ENCODE data around the gene CDC37. TPM values are rescaled to one million over a fixed set of nuclear protein-coding genes. Genes with fewer than 3 reads are reported as not detected.

Gene CDC37
- total RNA-seq, 1 donor from 2014 or later: 173 TPM

DNA sequence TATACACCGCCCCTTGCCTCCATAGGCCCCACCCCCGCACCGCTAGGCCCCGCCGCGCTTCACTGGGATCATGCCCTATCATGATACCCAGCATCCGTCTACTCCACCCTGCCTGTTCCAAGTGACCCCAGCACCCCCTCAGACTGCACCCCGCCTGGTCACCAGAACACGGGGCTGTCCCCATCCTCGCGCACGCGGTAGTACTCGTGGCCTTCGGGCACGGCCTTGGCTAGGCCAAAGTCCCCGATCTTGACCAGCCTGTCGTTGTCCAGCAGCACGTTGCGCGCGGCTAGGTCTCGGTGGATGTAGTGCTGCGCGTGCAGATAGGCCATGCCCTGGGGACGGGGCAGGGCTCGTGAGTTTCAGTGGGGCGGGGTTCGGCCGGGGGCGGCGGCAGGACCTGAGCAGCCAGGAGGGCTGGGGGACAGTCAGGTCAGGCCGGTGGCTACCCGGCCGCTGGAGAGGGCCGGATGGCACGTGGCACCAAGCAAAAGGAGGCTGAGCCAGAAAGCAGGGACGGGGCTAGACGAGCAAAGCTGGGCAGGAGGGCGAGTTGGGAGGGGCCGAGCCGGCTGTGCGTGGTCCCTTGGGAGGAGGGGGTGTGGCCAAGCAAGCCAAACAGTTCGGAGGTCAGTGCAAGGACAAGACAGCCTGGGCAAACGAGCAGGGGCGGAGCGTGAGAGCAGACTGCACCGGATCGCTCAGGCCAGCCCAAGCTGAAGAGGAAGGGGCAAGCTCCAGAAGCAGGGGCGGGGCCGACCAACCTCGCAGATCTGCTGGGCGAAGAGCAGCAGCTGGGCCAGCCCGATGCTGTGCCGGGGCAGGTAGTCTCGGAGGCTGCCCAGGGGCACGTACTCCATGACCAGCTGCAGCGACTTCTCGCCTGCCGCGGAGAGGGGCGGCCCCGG, 50.3 kb downstream of the CDC37 start:
- intact Hi-C loops (cut with micrococcal nuclease): no loop called here
- DNase-seq (no peak), ATAC-seq (ENCODE audit: low read depth) (no peak)
- Mint-ChIP-seq H3K27ac (no peak overlapping the region), H3K27me3 (no peaks in the 10 kb centered on the region), H3K36me3 (ENCODE audit: low read depth) (peaks cover 60% of the 10 kb centered on the region), H3K4me1 (no peaks in the 10 kb centered on the region), H3K4me3 (no peak overlapping the region), H3K9me3 (no peaks in the 10 kb centered on the region)
- ChIA-PET POLR2A (no interaction called here), CTCF (no interaction called here)
- TF ChIP-seq, protein P1, sequence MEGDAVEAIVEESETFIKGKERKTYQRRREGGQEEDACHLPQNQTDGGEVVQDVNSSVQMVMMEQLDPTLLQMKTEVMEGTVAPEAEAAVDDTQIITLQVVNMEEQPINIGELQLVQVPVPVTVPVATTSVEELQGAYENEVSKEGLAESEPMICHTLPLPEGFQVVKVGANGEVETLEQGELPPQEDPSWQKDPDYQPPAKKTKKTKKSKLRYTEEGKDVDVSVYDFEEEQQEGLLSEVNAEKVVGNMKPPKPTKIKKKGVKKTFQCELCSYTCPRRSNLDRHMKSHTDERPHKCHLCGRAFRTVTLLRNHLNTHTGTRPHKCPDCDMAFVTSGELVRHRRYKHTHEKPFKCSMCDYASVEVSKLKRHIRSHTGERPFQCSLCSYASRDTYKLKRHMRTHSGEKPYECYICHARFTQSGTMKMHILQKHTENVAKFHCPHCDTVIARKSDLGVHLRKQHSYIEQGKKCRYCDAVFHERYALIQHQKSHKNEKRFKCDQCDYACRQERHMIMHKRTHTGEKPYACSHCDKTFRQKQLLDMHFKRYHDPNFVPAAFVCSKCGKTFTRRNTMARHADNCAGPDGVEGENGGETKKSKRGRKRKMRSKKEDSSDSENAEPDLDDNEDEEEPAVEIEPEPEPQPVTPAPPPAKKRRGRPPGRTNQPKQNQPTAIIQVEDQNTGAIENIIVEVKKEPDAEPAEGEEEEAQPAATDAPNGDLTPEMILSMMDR (IDR thresholded peaks at IDR 0.05): no peak

- intact Hi-C loops (cut with micrococcal nuclease): no loop called here
- Mint-ChIP-seq H3K36me3 (ENCODE audit: low read depth) (peaks cover 14% of the 10 kb centered on the region), H3K9me3 (no peaks in the 10 kb centered on the region), H3K4me3 (no peak overlapping the region), H3K4me1 (no peaks in the 10 kb centered on the region), H3K27me3 (no peaks in the 10 kb centered on the region), H3K27ac (no peak overlapping the region)
- TF ChIP-seq, protein P1 (IDR thresholded peaks at IDR 0.05): no peak
- DNase-seq (no peak), ATAC-seq (ENCODE audit: low read depth) (no peak)
- POLR2A ChIA-PET: no interaction called here
- CTCF ChIA-PET: no interaction called here
These were observed 56.8 kb downstream of the CDC37 start for GRCh38 chr19:10346509-10346908.

DNA sequence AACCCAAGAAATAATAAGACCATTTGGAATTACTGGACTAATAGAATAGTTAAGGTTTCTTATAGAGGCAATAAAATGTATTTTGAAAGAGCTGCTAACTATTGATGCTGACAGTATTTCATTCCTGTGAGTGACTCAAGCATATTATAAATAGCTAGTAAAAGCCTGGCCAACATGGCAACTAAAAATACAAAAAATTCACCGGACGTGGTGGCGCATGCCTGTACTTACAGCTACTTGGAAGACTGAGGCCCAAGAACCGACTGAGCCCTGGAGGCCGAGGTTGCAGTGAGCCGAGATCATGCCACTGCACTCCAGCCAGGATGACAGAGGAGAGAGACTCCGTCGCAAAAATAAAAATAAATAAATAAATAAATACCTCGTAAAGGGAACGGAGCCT, 58.6 kb downstream of the CDC37 start:
- no peak overlapping the region for H3K4me3 Mint-ChIP-seq
- no peaks in the 10 kb centered on the region for H3K27me3 Mint-ChIP-seq
- intact Hi-C loops (cut with micrococcal nuclease): no loop called here
- no peaks in the 10 kb centered on the region for H3K9me3 Mint-ChIP-seq
- ChIA-PET CTCF (no interaction called here), POLR2A (interaction anchor here (0.8 kb wide), 1 partner anchor 22 kb away, joined by 3 read pairs; no protein-coding TSS in a partner anchor)
- peaks cover 10% of the 10 kb centered on the region for H3K4me1 Mint-ChIP-seq
- ATAC-seq (ENCODE audit: low read depth): no peak
- H3K36me3 Mint-ChIP-seq (ENCODE audit: low read depth): peaks cover under 1% of the 10 kb centered on the region
- H3K27ac Mint-ChIP-seq: no peak overlapping the region
- TF ChIP-seq, protein P1 (IDR thresholded peaks at IDR 0.05): no peak
- no peak for DNase-seq

- no peaks in the 10 kb centered on the region for H3K9me3 Mint-ChIP-seq
- no peak overlapping the region for H3K27ac Mint-ChIP-seq
- DNase-seq (no peak), ATAC-seq (ENCODE audit: low read depth) (no peak)
- H3K4me1 Mint-ChIP-seq: peaks cover 23% of the 10 kb centered on the region
- H3K36me3 Mint-ChIP-seq (ENCODE audit: low read depth): peaks cover 5% of the 10 kb centered on the region
- TF ChIP-seq, protein P1 (IDR thresholded peaks at IDR 0.05): no peak
- no peak overlapping the region for H3K4me3 Mint-ChIP-seq
- ChIA-PET CTCF (no interaction called here), POLR2A (interaction anchor here (0.8 kb wide), 1 partner anchor 66 kb away, joined by 4 read pairs; no protein-coding TSS in a partner anchor)
- no peaks in the 10 kb centered on the region for H3K27me3 Mint-ChIP-seq
- intact Hi-C loops (cut with micrococcal nuclease): no loop called here
These were observed 59.8 kb downstream of the CDC37 start for GRCh38 chr19:10343495-10343894.

Other genes starting within 250 kb of the CDC37 start
- gene DNMT1, start 208.6 kb downstream of the CDC37 start, total RNA-seq: 136 and 156 TPM in 2 replicates
- gene S1PR2, start 172.2 kb downstream of the CDC37 start, total RNA-seq: 5.3 and 5.6 TPM in 2 replicates
- 66.9 and 68.3 TPM in 2 replicates for gene MRPL4, start 151.3 kb downstream of the CDC37 start, total RNA-seq
- 32.6 and 37.4 TPM in 2 replicates for gene ICAM1, start 132.4 kb downstream of the CDC37 start, total RNA-seq
- 0.71 and 0.95 TPM in 2 replicates for gene ICAM4, start 116.6 kb downstream of the CDC37 start, total RNA-seq
- gene ICAM5, start 113.6 kb downstream of the CDC37 start, total RNA-seq: 0.76 and 1.2 TPM in 2 replicates
- 4.5 and 5.1 TPM in 2 replicates for gene ZGLP1, start 93.7 kb downstream of the CDC37 start, total RNA-seq
- gene FDX2, start 87.5 kb downstream of the CDC37 start, total RNA-seq: 12.8 and 15.0 TPM in 2 replicates
- gene RAVER1, start 70.0 kb downstream of the CDC37 start, total RNA-seq: 77.0 and 80.8 TPM in 2 replicates
- 147 and 166 TPM in 2 replicates for gene ICAM3, start 63.9 kb downstream of the CDC37 start, total RNA-seq
- gene TYK2, start 23.0 kb downstream of the CDC37 start, total RNA-seq: 302 and 356 TPM in 2 replicates
- 6.6 and 8.6 TPM in 2 replicates for gene PDE4A, start 17.0 kb upstream of the CDC37 start, total RNA-seq
- 38.9 and 48.0 TPM in 2 replicates for gene KEAP1, start 99.8 kb upstream of the CDC37 start, total RNA-seq
- 0.12 TPM in 1 of 2 replicates, not detected in the other for gene S1PR5, start 113.9 kb upstream of the CDC37 start, total RNA-seq
- gene ATG4D, start 140.4 kb upstream of the CDC37 start, total RNA-seq: 37.8 and 39.1 TPM in 2 replicates
- gene KRI1, start 162.5 kb upstream of the CDC37 start, total RNA-seq: 44.7 and 48.1 TPM in 2 replicates
- gene CDKN2D, start 165.4 kb upstream of the CDC37 start, total RNA-seq: 10.1 and 10.9 TPM in 2 replicates
- not detected in 2 replicates for gene AP1M2, start 183.8 kb upstream of the CDC37 start, total RNA-seq
- gene SLC44A2, start 222.0 kb upstream of the CDC37 start, total RNA-seq: 195 and 213 TPM in 2 replicates